HG02610 (cell line): Measurements from ENCODE around the gene SEPTIN8.

ENCODE experiments used
- ATAC-seq: cut with Tn5 transposase; IDR thresholded peaks from one replicate; pipeline ENCODE4 v1.9.1; 2021; ENCODE audit warnings: mild to moderate bottlenecking, moderate library complexity; ENCODE audit not compliant: unreplicated experiment

SEPTIN8 gene

GRCh38 chr5:132766020-132766805, 10.8 kb downstream of the SEPTIN8 start:
- ATAC-seq = no peak

GRCh38 chr5:132765311-132766019, 11.6 kb downstream of the SEPTIN8 start:
- no peak for ATAC-seq

GRCh38 chr5:132764671-132765238, 12.3 kb downstream of the SEPTIN8 start:
- ATAC-seq = no peak

- no peak for ATAC-seq
These were observed 13.0 kb downstream of the SEPTIN8 start for GRCh38 chr5:132764051-132764450.

- ATAC-seq = no peak
These were observed 13.6 kb downstream of the SEPTIN8 start for GRCh38 chr5:132763181-132764036.

GRCh38 chr5:132762246-132763000, 14.6 kb downstream of the SEPTIN8 start:
- no peak for ATAC-seq

- no peak for ATAC-seq
These were observed 15.5 kb downstream of the SEPTIN8 start for GRCh38 chr5:132761321-132762240.

GRCh38 chr5:132760601-132761317, 16.3 kb downstream of the SEPTIN8 start:
- no peak for ATAC-seq

- no peak for ATAC-seq
These were observed 17.0 kb downstream of the SEPTIN8 start for GRCh38 chr5:132760049-132760420.

GRCh38 chr5:132759114-132760048, 17.7 kb downstream of the SEPTIN8 start:
- no peak for ATAC-seq

- no peak for ATAC-seq
These were observed 18.6 kb downstream of the SEPTIN8 start for GRCh38 chr5:132758451-132758850.

- ATAC-seq = no peak
These were observed 20.5 kb downstream of the SEPTIN8 start for GRCh38 chr5:132756542-132756941.

- no peak for ATAC-seq
These were observed 22.1 kb downstream of the SEPTIN8 start for GRCh38 chr5:132754947-132755346.

- no peak for ATAC-seq
These were observed 22.9 kb downstream of the SEPTIN8 start for GRCh38 chr5:132754111-132754510.

- ATAC-seq = no peak
These were observed 23.7 kb downstream of the SEPTIN8 start for GRCh38 chr5:132753135-132753987.

GRCh38 chr5:132752581-132753125, 24.4 kb downstream of the SEPTIN8 start:
- no peak for ATAC-seq
